Right lobe of liver (tissue), 6 donors: ENCODE data around the gene IGF2R. TPM values are rescaled to one million over a fixed set of nuclear protein-coding genes. Genes with fewer than 3 reads are reported as not detected.

ENCODE experiments used
- ATAC-seq, 4 donors: fragments of 200-7000 bp; cut with Tn5 transposase; one replicate each; pipeline ENCODE4 v1.9.1; 2020; ENCODE audit warnings: mild to moderate bottlenecking in 4 of 4, moderate library complexity in 4 of 4
- DNase-seq, 3 donors: peaks; one replicate each; pipeline ENCODE4 v3.0.0-alpha.2; 2020
- H3K27ac ChIP-seq, 3 donors: fragments of 200-600 bp; one replicate each; pipeline ENCODE4 v1.8.0; 2022
- H3K27me3 ChIP-seq, 2 donors: fragments of 200-600 bp; one replicate each; pipeline ENCODE4 v1.8.0; 2022
- H3K36me3 ChIP-seq, 4 donors: fragments of 200-600 bp; sonication (generic) in 1 of 4; one replicate each; pipeline versions ENCODE4 v1.5.1 to v1.8.0; 2017 to 2022; ENCODE audit warnings: control low read depth in 1 of 4
- H3K4me1 ChIP-seq, 4 donors: fragments of 200-600 bp; sonication (generic) in 1 of 4; one replicate each; pipeline versions ENCODE4 v1.5.1 to v1.8.0; 2017 to 2022; ENCODE audit warnings: control low read depth in 1 of 4
- H3K4me3 ChIP-seq, 3 donors: fragments of 200-600 bp; one replicate each; pipeline ENCODE4 v1.8.0; 2022
- H3K9me3 ChIP-seq, 4 donors: fragments of 200-600 bp; sonication (generic) in 1 of 4; one replicate each; pipeline versions ENCODE4 v1.5.1 to v1.8.0; 2017 to 2022; ENCODE audit warnings: control low read depth in 1 of 4
- POLR2A ChIP-seq: fragments of 450-650 bp; IDR thresholded peaks from one replicate; pipeline ENCODE4 v1.6.1; 2017; ENCODE audit warnings: antibody characterized with exemption, mild to moderate bottlenecking
- WGBS: methylation state at CpG from one replicate; pipeline ENCODE4 v1.1.6; 2018; ENCODE audit warnings: low coverage, low lambda C conversion rate; ENCODE audit not compliant: insufficient coverage; ENCODE audit errors: missing lambda C conversion rate; 5-methylcytosine and 5-hydroxymethylcytosine counted together
- intact Hi-C, 2 donors: fragments of 100-400 bp; cut with DNase I; formaldehyde crosslinking; loops; one replicate each; pipeline versions ENCODE4 v1.11.2 to v1.14.1; 2022
- total RNA-seq, 6 experiments: library from RNA; depleted of rRNA in 2 of 6; stranded (reverse); fragments of >200 nt in 2 of 6; fragmentation: NEBNext Ultra II Directional in 3 of 6; extraction: Animal tissue kit (Norgen Biotek cat#: 25700) in 3 of 6; gene quantifications; one replicate each; pipeline versions ENCODE4 v1.1.0 to v1.2.4, GENCODE V29; 2016 to 2023
- TF ChIP-seq, protein P1 (sequence below), 4 donors: fragments of 200-600 bp in 3 of 4; fragments of 450-650 bp in 1 of 4; IDR thresholded peaks; one replicate each; pipeline versions ENCODE4 v1.5.1 to v1.8.0; 2016 to 2022; ENCODE audit warnings: antibody characterized with exemption in 4 of 4, mild to moderate bottlenecking in 2 of 4
- donor health status: DM: no; HTN: yes; CAD: no.
- donor health status: DM: no; HTN: no; CAD: no.
- donor health status: DM: no; HTN: no; CAD: no.
- donor health status: DM: no; HTN: yes; CAD: no.
- donor health status: DM: no; HTN: yes; CAD: no.

The IGF2R gene
- total RNA-seq, 6 experiments from 2014 or later = 50.3 to 81.0 (median 67.1) TPM

DNA sequence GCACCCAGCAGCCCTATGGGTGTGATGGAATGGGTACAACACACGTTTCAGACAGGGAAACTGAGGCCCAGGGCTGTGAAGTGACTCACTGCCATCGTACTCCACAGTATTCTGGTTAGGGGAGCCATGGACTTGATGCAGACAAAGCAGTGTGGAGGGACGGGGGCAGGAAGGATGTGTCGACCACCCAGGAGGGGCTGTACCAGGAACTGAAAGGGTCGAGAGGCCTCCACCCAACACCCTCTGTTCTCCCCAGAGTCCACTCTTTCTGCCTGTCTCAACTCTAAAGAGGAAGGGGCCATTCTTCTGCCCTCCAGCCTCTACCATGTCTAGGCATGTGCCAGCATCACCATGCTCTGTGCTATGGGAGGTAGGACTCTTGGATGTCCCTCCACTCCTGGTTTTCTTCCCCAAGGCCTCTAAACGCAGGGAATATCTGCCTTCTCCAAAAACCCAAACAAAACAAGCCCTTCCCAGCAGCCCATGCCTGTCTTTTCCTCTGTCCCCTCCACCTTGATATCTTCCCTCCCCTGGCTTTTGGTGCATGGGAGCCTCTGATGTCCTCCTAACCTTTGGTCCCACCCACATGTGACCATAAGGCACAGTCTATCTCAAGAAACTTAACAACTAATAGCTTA is 160.1 kb downstream of the IGF2R start:
- H3K36me3 ChIP-seq = peaks cover 0 to 42% (median 1%) of the 10 kb centered on the region in 4 donors
- TF ChIP-seq POLR2A = no peak
- TF ChIP-seq, protein P1, sequence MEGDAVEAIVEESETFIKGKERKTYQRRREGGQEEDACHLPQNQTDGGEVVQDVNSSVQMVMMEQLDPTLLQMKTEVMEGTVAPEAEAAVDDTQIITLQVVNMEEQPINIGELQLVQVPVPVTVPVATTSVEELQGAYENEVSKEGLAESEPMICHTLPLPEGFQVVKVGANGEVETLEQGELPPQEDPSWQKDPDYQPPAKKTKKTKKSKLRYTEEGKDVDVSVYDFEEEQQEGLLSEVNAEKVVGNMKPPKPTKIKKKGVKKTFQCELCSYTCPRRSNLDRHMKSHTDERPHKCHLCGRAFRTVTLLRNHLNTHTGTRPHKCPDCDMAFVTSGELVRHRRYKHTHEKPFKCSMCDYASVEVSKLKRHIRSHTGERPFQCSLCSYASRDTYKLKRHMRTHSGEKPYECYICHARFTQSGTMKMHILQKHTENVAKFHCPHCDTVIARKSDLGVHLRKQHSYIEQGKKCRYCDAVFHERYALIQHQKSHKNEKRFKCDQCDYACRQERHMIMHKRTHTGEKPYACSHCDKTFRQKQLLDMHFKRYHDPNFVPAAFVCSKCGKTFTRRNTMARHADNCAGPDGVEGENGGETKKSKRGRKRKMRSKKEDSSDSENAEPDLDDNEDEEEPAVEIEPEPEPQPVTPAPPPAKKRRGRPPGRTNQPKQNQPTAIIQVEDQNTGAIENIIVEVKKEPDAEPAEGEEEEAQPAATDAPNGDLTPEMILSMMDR (IDR thresholded peaks at IDR 0.05) = no peak
- peak overlapping the region in 2 of 3 donors; percentile 61 to 74 for H3K27ac ChIP-seq
- no peak for DNase-seq
- H3K9me3 ChIP-seq = no peaks in the 10 kb centered on the region
- WGBS = 75% methylated on average over 4 of the region's 6 CpGs
- H3K4me1 ChIP-seq = peaks cover 0 to 50% (median 21%) of the 10 kb centered on the region in 4 donors
- H3K4me3 ChIP-seq = no peak overlapping the region
- intact Hi-C loops = no loop called here
- no peak for ATAC-seq
- H3K27me3 ChIP-seq = no peaks in the 10 kb centered on the region

DNA sequence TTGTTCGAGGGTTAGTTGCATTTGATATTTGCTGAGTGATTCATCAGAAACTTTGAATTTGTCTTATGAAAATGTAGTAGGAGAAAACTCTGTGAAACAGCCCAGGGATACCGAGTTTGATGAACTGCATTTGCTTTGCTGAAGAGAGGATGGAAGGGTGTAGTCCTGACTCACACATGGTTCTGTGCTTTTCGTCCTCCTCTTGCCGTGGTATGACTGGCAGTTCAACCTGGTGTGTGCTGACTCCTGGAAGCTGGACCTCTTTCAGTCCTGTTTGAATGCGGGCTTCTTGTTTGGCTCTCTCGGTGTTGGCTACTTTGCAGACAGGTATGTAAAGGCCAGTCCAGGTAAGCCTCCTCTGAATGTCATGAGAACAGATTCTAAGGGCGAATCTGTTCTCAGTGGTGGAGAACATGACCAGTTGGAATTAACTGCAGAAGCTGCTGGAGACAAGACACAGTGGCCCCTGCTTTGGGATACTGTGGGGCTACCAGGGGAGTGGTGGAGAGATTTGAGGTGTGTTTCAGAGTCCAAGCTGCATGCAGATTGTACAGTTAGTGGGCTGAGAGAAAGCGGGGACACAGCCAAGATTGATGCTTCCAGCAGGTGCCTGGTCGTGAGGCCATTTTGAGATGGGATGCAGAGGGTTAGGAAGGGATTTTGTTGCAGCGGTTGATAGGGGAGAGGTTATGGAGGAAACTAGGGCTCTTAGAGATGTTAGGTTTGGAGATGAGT is 161.2 kb downstream of the IGF2R start:
- peak overlapping the region in 2 of 3 donors; percentile 11 to 43 for H3K27ac ChIP-seq

DNA sequence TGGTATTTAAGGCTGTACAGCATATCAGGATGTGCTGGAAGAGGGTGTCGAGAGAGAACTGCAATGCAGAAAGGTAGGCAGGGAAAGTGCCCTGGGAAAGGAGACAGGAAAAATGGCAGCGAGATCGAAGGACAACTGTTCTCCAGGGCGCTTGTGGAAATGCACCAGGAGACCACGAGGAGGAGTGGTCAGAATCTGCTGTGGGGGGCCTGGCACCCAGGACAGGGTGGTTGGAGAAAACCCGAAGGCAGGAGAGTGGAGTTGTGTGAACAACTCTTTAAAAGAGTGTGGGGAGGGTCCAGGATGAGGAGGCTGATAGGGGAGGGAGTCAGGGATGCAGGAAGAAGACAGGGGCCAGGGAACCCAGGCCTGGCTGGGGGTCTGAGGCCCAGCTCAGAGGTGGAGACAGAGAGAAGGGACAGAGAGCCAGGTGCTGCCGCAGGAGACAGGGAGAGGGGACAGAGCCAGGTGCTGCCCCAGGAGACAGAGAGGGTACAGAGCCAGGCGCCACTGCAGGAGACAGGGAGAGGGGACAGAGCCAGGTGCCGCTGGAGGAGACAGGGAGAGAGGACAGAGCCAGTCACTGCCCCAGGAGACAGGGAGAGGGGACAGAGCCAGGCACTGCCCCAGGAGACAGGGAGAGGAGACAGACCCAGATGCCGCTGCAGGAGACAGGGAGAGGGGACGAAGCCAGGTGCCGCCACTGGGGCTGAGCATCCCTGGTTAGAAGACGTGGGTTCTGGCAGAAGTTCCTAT is 162.0 kb downstream of the IGF2R start:
- Histone ChIP-seq H3K4me3 (no peak overlapping the region), H3K4me1 (peaks cover 0 to 67% (median 29%) of the 10 kb centered on the region in 4 donors), H3K27me3 (no peaks in the 10 kb centered on the region), H3K27ac (peak overlapping the region in 2 of 3 donors; percentile 21 to 33), H3K9me3 (no peaks in the 10 kb centered on the region), H3K36me3 (peaks cover 0 to 43% (median 3%) of the 10 kb centered on the region in 4 donors)
- ATAC-seq (peak in 3 of 4 donors; percentile 12 to 31 (median 13)), DNase-seq (no peak)
- intact Hi-C loops = no loop called here
- 73% methylated on average over 11 of the region's 13 CpGs for WGBS
- no peak for TF ChIP-seq POLR2A
- TF ChIP-seq, protein P1 (IDR thresholded peaks at IDR 0.05) = no peak

More for the DNA sequence above, 161.2 kb downstream of the IGF2R start:
- intact Hi-C loops = no loop called here
- no peak for DNase-seq
- ATAC-seq = no peak
- peaks cover 0 to 59% (median 26%) of the 10 kb centered on the region in 4 donors for H3K4me1 ChIP-seq
- H3K36me3 ChIP-seq = peaks cover 0 to 43% (median 1%) of the 10 kb centered on the region in 4 donors
- H3K4me3 ChIP-seq = no peak overlapping the region
- WGBS = 77% methylated on average over 7 of the region's 10 CpGs
- H3K27me3 ChIP-seq = no peaks in the 10 kb centered on the region
- TF ChIP-seq, protein P1 (IDR thresholded peaks at IDR 0.05) = no peak
- TF ChIP-seq POLR2A = no peak
- no peaks in the 10 kb centered on the region for H3K9me3 ChIP-seq

DNA sequence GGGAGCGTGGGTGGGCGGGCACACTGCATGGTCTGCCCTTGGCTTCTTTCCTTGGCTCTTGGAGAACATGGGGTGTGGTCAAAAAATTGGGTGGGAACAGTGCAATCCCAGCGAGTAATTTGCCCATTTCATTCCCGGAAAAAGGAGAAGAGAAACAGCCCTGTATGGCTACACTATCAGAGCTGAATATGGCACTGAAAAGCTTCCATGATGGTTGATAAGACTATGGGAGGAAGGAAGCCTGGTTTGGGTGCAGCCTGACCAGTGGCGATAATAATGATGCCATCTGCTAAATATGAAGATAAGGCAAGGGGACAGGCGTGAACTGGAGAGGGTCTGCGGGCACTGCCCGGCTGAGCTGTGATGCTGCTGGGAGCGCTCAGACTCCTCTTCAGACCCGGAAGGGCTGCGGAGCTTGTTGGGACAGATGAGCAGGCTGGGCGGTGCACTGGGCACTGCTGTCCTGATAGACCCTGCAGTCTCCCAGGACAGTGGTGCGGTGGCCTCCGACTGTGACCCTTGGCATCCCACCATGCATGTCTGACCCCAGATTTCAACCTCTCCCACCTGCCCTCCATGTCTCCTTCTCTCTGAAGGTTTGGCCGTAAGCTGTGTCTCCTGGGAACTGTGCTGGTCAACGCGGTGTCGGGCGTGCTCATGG is 162.9 kb downstream of the IGF2R start:
- DNase-seq (no peak), ATAC-seq (no peak)
- Histone ChIP-seq H3K27me3 (no peaks in the 10 kb centered on the region), H3K27ac (peak overlapping the region in 2 of 3 donors; percentile 6 to 21), H3K4me3 (no peak overlapping the region), H3K4me1 (peaks cover 0 to 76% (median 34%) of the 10 kb centered on the region in 4 donors), H3K36me3 (peaks cover 0 to 49% (median 7%) of the 10 kb centered on the region in 4 donors), H3K9me3 (no peaks in the 10 kb centered on the region)
- TF ChIP-seq, protein P1 (IDR thresholded peaks at IDR 0.05) = no peak
- TF ChIP-seq POLR2A = no peak
- 88% methylated on average over 7 of the region's 19 CpGs for WGBS
- intact Hi-C loops = no loop called here
